ENCODE data around the gene SZRD1.

SZRD1 gene

DNA sequence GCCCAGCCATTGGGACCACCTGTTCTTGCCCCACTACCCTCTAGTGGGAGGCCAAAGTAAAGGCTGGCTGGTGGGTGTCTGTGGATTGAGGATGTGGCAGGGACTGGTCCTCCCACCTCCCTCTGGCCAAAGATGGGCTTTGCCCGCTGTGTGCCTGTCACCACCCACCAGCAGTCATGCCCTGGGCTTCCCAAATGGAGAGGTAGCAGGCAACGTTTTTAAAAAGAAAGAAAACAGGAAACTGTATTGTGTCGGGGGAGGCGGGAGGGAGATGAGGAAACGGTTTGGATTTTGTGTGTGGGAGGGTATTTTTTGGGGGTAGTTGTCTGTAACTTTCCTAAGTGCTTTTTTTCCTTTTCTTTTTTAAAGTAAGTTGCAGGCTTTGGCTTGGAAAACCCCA, 30.1 kb downstream of the SZRD1 start:
- TF ChIP-seq, protein P1, sequence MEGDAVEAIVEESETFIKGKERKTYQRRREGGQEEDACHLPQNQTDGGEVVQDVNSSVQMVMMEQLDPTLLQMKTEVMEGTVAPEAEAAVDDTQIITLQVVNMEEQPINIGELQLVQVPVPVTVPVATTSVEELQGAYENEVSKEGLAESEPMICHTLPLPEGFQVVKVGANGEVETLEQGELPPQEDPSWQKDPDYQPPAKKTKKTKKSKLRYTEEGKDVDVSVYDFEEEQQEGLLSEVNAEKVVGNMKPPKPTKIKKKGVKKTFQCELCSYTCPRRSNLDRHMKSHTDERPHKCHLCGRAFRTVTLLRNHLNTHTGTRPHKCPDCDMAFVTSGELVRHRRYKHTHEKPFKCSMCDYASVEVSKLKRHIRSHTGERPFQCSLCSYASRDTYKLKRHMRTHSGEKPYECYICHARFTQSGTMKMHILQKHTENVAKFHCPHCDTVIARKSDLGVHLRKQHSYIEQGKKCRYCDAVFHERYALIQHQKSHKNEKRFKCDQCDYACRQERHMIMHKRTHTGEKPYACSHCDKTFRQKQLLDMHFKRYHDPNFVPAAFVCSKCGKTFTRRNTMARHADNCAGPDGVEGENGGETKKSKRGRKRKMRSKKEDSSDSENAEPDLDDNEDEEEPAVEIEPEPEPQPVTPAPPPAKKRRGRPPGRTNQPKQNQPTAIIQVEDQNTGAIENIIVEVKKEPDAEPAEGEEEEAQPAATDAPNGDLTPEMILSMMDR (IDR thresholded peaks at IDR 0.05; ENCODE audit: insufficient read depth, missing control alignments): no peak
- DNase-seq (ENCODE audit: insufficient read length, low spot score): no peak
- no peak for FAIRE-seq

DNA sequence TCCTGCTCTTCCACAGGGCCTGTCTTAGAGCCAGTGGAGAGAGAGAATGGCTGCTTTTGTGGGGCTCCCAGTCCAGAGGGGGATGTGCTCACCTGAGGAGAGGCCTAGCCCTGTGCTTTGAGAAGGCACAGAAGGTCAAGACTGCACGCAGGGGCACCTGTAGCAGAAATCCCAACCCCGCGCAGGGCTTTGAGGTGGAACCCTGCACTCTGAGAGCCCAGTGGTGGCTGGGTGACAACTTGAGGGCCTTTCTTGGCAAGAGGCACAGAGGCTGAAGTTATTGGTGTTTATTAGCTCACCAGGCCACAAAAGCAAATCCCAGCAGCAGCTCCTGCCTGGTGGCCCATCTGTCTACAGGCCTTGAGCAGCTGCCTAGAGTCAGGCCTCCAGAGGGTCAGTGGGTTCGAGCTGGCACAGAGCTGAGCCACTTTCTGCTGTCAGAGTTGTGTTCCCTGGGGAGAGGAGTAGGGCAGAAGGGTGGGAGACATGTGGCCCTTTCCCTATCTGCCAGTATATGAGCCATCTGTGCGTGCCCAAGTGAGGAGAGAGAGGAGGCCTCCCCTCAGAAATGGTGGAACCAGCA, 31.4 kb downstream of the SZRD1 start:
- TF ChIP-seq, protein P1 (IDR thresholded peaks at IDR 0.05; ENCODE audit: insufficient read depth, missing control alignments): no peak
- FAIRE-seq (no peak), DNase-seq (ENCODE audit: insufficient read length, low spot score) (no peak)

DNA sequence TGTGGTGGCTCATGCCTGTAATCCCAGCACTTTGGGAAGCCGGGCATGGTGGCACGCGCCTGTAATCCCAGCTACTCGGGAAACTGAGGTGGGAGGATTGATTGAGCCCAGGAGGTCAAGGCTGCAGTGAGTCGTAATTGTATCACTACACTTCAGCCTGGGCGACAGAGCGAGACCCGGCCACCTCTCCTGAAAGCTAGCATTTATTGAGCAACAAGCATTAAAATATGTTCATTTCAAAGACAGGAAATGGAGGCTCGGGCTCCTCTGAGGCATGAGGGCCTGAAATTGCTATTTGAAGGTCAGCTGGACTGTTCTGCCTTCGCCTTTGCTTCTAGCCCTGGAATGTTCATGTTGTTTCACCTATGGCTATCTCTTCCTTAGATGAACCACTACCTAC, 35.7 kb downstream of the SZRD1 start:
- no peak for FAIRE-seq
- no peak for DNase-seq (ENCODE audit: insufficient read length, low spot score)

DNA sequence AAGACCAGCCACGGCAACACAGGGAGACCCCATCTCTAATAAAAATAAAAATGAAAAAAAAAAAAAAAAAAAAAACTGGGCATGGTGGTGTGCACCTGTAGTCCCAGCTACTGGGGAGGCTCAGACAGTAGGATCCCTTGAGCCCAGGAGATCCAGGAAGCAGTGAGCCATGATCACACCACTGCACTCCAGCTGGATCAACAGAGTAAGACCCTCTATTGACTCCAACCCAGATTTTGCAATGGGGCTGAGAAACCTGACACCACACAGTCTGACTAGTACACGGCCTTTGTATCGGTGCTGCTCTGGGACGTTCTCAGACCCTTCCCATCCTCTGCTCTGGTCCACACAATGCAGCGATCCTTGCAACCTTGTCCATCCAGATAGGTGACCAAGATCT, 38.4 kb downstream of the SZRD1 start:
- FAIRE-seq (no peak), DNase-seq (ENCODE audit: insufficient read length, low spot score) (no peak)
- TF ChIP-seq, protein P1 (IDR thresholded peaks at IDR 0.05; ENCODE audit: insufficient read depth, missing control alignments): no peak

More for the DNA sequence above, 35.7 kb downstream of the SZRD1 start:
- TF ChIP-seq, protein P1 (IDR thresholded peaks at IDR 0.05; ENCODE audit: insufficient read depth, missing control alignments): no peak

DNA sequence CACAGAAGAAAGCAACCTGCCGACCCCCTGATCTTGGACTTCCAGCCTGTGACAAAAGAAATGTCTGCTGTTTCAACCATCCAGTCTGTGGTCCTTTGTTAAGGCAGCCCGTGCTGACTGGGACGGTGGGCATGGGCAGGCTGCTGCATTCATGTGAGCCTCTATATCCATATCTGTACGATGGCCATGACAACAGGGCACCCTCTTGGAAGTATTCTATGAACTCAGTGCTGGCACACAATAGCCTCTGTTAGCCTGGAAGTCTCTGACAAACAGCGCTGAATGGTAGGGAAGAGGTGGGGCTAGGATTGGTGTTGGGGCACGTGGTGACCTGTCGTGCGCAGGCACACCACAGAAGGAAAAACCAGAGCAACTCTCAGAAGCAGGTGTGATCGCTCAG, 39.8 kb downstream of the SZRD1 start:
- DNase-seq (ENCODE audit: insufficient read length, low spot score): no peak
- TF ChIP-seq, protein P1 (IDR thresholded peaks at IDR 0.05; ENCODE audit: insufficient read depth, missing control alignments): no peak
- FAIRE-seq: no peak

DNA sequence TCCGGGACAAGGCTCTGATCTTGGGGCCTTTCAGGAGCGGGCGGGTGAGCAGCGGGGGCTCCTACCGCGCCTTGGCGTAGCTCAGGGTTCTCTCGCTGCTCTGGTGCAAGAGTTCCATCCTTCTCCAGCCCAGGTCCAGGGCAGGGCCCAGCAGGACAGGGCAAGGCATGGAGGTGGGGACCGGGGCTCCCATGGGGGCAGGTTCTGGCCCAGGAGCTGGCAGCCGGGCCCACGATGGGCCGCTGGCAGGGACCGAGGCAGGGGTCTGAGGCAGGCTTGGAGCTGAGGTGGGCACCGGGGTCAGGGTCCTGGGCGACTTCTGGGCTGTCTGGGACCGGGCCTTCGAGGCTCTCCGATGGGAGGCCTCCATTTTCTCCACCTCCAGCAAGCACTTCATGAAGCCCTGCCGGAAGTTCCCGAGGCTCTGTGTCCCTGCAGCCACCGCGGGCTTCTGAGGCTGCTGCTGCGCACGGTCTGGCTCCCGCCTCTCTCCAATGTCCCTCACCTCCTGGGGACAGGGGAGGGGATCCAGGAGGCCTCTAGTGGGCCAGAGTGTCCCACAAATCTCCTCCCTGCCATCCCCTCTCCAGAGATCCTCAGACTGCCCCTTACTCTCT, 42.6 kb downstream of the SZRD1 start:
- DNase-seq (ENCODE audit: insufficient read length, low spot score): no peak
- TF ChIP-seq, protein P1 (IDR thresholded peaks at IDR 0.05; ENCODE audit: insufficient read depth, missing control alignments): no peak
- no peak for FAIRE-seq

DNA sequence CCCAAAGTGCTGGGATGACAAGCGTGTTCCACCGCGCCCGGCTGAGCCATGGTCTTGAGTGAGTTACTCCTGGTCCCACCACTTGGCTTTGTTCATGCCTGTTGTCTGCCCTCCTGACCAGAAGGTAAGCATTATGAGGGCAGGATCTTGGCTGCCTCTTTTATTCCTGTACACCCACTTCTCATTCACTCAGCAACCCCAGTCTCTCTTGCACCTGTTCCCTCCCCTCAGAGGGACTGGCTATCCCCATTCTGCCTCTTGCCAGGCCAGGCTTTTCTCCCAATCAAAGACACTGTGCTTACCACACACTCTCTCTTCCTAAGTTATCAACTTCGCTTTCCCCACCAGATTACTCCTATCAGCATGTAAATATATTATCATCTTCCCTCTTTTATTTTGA, 43.8 kb downstream of the SZRD1 start:
- TF ChIP-seq, protein P1 (IDR thresholded peaks at IDR 0.05; ENCODE audit: insufficient read depth, missing control alignments): no peak
- no peak for FAIRE-seq
- no peak for DNase-seq (ENCODE audit: insufficient read length, low spot score)

Measured in D721Med (cell line).